ENCODE data around the gene MLLT1. TPM values are rescaled to one million over a fixed set of nuclear protein-coding genes. Genes with fewer than 3 reads are reported as not detected.
A peak's percentile ranks its signal among the peaks of the same experiment; 100 is the strongest.

The MLLT1 gene
- total RNA-seq, 1 experiment from 2014 or later = 60.0 TPM

GRCh38 chr19:6204866-6205723 is 74.7 kb downstream of the MLLT1 start:
- H3K27ac Mint-ChIP-seq (ENCODE audit: unreplicated experiment) = no peak overlapping the region

DNA sequence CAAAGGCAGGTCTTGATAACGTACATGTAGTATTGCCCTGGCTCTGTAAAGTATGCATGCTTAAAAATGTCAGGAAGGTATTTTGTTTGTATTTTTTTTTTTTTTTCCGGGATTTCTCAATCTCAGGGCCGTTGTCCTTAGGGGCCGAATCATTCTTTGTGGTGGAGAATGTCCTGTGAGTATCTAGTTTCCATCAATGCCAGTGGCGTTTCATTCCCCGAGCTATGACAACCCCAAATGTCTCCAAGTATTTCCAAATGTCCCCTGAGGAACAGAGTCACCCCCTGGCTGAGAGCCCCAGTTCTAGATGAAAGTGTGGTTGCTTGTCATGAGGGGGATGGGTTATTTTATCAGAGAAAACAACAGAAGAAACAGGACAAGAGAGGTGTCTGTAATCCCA is 75.6 kb downstream of the MLLT1 start:
- no peaks in the 10 kb centered on the region for H3K4me1 Mint-ChIP-seq (ENCODE audit: low read depth, unreplicated experiment)
- no peak for DNase-seq
- no peaks in the 10 kb centered on the region for H3K27me3 Mint-ChIP-seq (ENCODE audit: insufficient read depth, unreplicated experiment)
- BruUV-seq (replicated peaks) = no TSS peak
- Histone ChIP-seq H3K27me3 (replicated peaks; ENCODE audit: control insufficient read depth, insufficient read depth, low read length) (no peaks in the 10 kb centered on the region), H3K4me3 (ENCODE audit: low read depth, low read length) (no peak overlapping the region), H3K9me3 (no peaks in the 10 kb centered on the region), H3K36me3 (ENCODE audit: control insufficient read depth, insufficient read depth, low read length) (no peaks in the 10 kb centered on the region), H3K4me1 (no peaks in the 10 kb centered on the region)
- H3K4me3 Mint-ChIP-seq (ENCODE audit: unreplicated experiment) = no peak overlapping the region
- TF ChIP-seq, protein P1, sequence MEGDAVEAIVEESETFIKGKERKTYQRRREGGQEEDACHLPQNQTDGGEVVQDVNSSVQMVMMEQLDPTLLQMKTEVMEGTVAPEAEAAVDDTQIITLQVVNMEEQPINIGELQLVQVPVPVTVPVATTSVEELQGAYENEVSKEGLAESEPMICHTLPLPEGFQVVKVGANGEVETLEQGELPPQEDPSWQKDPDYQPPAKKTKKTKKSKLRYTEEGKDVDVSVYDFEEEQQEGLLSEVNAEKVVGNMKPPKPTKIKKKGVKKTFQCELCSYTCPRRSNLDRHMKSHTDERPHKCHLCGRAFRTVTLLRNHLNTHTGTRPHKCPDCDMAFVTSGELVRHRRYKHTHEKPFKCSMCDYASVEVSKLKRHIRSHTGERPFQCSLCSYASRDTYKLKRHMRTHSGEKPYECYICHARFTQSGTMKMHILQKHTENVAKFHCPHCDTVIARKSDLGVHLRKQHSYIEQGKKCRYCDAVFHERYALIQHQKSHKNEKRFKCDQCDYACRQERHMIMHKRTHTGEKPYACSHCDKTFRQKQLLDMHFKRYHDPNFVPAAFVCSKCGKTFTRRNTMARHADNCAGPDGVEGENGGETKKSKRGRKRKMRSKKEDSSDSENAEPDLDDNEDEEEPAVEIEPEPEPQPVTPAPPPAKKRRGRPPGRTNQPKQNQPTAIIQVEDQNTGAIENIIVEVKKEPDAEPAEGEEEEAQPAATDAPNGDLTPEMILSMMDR (IDR thresholded peaks at IDR 0.05; ENCODE audit: insufficient read depth in 1 of 2, low read depth in 1 of 2, low read length in 1 of 2, severe bottlenecking in 1 of 2, unreplicated experiment in 1 of 2) = no peak
- POLR2A ChIA-PET = interaction anchor here (0.6 kb wide), 1 partner anchor 559 kb away, joined by 7 read pairs; no protein-coding TSS in a partner anchor
- H3K36me3 Mint-ChIP-seq (ENCODE audit: insufficient read depth, unreplicated experiment) = peaks cover 21% of the 10 kb centered on the region
- no peak overlapping the region for H3K27ac Mint-ChIP-seq (ENCODE audit: unreplicated experiment)
- intact Hi-C loops (cut with micrococcal nuclease; ENCODE audit: unreplicated experiment) = no loop called here
- CTCF ChIA-PET = no interaction called here
- H3K9me3 Mint-ChIP-seq (ENCODE audit: unreplicated experiment) = no peaks in the 10 kb centered on the region

More at GRCh38 chr19:6204866-6205723, 74.7 kb downstream of the MLLT1 start:
- no peaks in the 10 kb centered on the region for H3K4me1 Mint-ChIP-seq (ENCODE audit: low read depth, unreplicated experiment)
- no peaks in the 10 kb centered on the region for H3K27me3 Mint-ChIP-seq (ENCODE audit: insufficient read depth, unreplicated experiment)
- ChIA-PET CTCF (interaction anchor here (0.6 to 1.1 kb wide), 2 partner anchors 13 to 79 kb away, joined by 4 read pairs; no protein-coding TSS in a partner anchor), POLR2A (no interaction called here)
- no peaks in the 10 kb centered on the region for H3K27me3 ChIP-seq (replicated peaks; ENCODE audit: control insufficient read depth, insufficient read depth, low read length)
- BruUV-seq (replicated peaks) = no TSS peak
- TF ChIP-seq, protein P1 (IDR thresholded peaks at IDR 0.05; ENCODE audit: insufficient read depth in 1 of 2, low read depth in 1 of 2, low read length in 1 of 2, severe bottlenecking in 1 of 2, unreplicated experiment in 1 of 2) = no peak
- H3K9me3 Mint-ChIP-seq (ENCODE audit: unreplicated experiment) = no peaks in the 10 kb centered on the region
- intact Hi-C loops (cut with micrococcal nuclease; ENCODE audit: unreplicated experiment) = no loop called here
- no peak overlapping the region for H3K4me3 Mint-ChIP-seq (ENCODE audit: unreplicated experiment)
- H3K36me3 Mint-ChIP-seq (ENCODE audit: insufficient read depth, unreplicated experiment) = peaks cover 21% of the 10 kb centered on the region
- H3K9me3 ChIP-seq = no peaks in the 10 kb centered on the region
- no peaks in the 10 kb centered on the region for H3K4me1 ChIP-seq
- no peaks in the 10 kb centered on the region for H3K36me3 ChIP-seq (ENCODE audit: control insufficient read depth, insufficient read depth, low read length)
- no peak for DNase-seq
- no peak overlapping the region for H3K4me3 ChIP-seq (ENCODE audit: low read depth, low read length)

DNA sequence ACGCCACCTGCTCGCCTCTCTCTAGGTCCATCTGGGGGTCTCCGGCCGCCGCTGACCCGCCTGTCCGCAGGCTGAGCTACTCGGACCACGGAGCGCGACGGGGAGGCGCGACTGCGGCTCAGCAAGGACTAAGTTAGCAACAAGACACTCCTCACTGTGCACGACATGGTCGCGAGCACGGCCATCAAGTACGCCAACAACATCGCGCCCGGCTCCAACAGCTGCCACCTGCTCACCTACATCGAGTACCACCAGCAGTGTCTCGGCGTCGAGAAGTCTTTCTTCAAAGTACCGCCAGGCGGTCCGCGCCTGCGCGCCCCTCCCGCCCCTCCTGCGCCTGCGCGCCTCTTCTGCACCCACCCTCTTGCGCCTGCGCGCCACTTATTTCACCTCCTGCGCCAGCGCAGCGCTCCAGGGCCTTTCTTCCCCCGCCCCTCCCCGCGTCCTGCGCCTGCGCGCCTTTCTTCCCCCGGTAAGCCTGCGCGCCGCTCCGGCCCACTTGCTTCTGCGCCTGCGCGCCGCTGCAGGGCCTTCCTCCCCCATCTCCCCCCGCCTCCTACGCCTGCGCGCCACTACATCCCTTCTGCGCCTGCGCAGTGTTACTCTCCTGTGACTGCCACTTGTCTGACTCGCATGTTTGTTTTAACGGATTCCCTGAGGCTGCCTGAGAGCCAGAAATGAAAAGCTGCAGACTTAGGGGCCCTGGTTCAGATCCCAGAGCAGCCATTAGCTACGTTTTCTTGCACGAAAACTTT is 80.4 kb downstream of the MLLT1 start:
- CTCF ChIA-PET = interaction anchor here (0.6 to 1.6 kb wide), 6 partner anchors 15 to 812 kb away, joined by 3 to 9 read pairs (median 4); partner anchors contain the start of gene KHSRP
- Histone ChIP-seq H3K4me1 (peaks cover 5% of the 10 kb centered on the region; the same call in 1 of the 2 replicates), H3K9me3 (no peaks in the 10 kb centered on the region), H3K4me3 (ENCODE audit: low read depth, low read length) (peak overlapping the region; percentile 59), H3K36me3 (ENCODE audit: control insufficient read depth, insufficient read depth, low read length) (no peaks in the 10 kb centered on the region; the same call in 1 of the 2 replicates), H3K27me3 (replicated peaks; ENCODE audit: control insufficient read depth, insufficient read depth, low read length) (no peaks in the 10 kb centered on the region)
- Mint-ChIP-seq H3K4me1 (ENCODE audit: low read depth, unreplicated experiment) (no peaks in the 10 kb centered on the region), H3K9me3 (ENCODE audit: unreplicated experiment) (no peaks in the 10 kb centered on the region), H3K36me3 (ENCODE audit: insufficient read depth, unreplicated experiment) (peaks cover 16% of the 10 kb centered on the region), H3K27me3 (ENCODE audit: insufficient read depth, unreplicated experiment) (no peaks in the 10 kb centered on the region), H3K4me3 (ENCODE audit: unreplicated experiment) (peak overlapping the region; percentile 94), H3K27ac (ENCODE audit: unreplicated experiment) (peak overlapping the region; percentile 80)
- TF ChIP-seq, protein P1 (IDR thresholded peaks at IDR 0.05; ENCODE audit: insufficient read depth in 1 of 2, low read depth in 1 of 2, low read length in 1 of 2, severe bottlenecking in 1 of 2, unreplicated experiment in 1 of 2) = peak; percentile 17 to 38
- intact Hi-C loops (cut with micrococcal nuclease; ENCODE audit: unreplicated experiment) = no loop called here
- peak; percentile 97 for DNase-seq
- POLR2A ChIA-PET = interaction anchor here (1.0 kb wide), 1 partner anchor 204 kb away, joined by 3 read pairs; no protein-coding TSS in a partner anchor
- BruUV-seq (replicated peaks) = no TSS peak

All from Caco-2 (cell line).